ENCODE data around the gene LRP1B. TPM values are rescaled to one million over a fixed set of nuclear protein-coding genes. Genes with fewer than 3 reads are reported as not detected.

LRP1B gene
- total RNA-seq, 2 donors from 2014 or later: 0.52 to 3.0 TPM

- Histone ChIP-seq H3K4me1 (peaks cover 10% of the 10 kb centered on the region), H3K9me3 (no peaks in the 10 kb centered on the region), H3K27me3 (no peaks in the 10 kb centered on the region), H3K4me3 (no peak overlapping the region), H3K36me3 (replicated peaks in 1 of 2; ENCODE audit: insufficient read depth in 1 of 2, low read depth in 2 of 2) (no peaks in the 10 kb centered on the region), H3K27ac (no peak overlapping the region)
- no peak for DNase-seq
- no peak for ATAC-seq
- intact Hi-C loops (cut with DNase I): no loop called here
- TF ChIP-seq CTCF (IDR thresholded peaks at IDR 0.05) (no peak), POLR2A (IDR thresholded peaks at IDR 0.05) (no peak)
- 61 to 71% methylated on average over 1 of the region's 1 CpG for WGBS, 2 donors
These were observed 601.2 kb downstream of the LRP1B start for GRCh38 chr2:141529659-141530058.

- WGBS, 2 donors: 26 to 36% methylated on average over 5 of the region's 5 CpGs
- H3K9me3 ChIP-seq: no peaks in the 10 kb centered on the region
- H3K4me3 ChIP-seq: no peak overlapping the region
- DNase-seq: peak in 3 of 4 donors; percentile 9 to 51 (median 12)
- peaks cover 10% of the 10 kb centered on the region for H3K4me1 ChIP-seq
- TF ChIP-seq CTCF (IDR thresholded peaks at IDR 0.05) (no peak), POLR2A (IDR thresholded peaks at IDR 0.05) (no peak)
- H3K36me3 ChIP-seq (replicated peaks in 1 of 2; ENCODE audit: insufficient read depth in 1 of 2, low read depth in 2 of 2): no peaks in the 10 kb centered on the region
- H3K27me3 ChIP-seq: no peaks in the 10 kb centered on the region
- no peak for ATAC-seq
- no peak overlapping the region for H3K27ac ChIP-seq
- intact Hi-C loops (cut with DNase I): no loop called here
These were observed 601.8 kb downstream of the LRP1B start for GRCh38 chr2:141528990-141529389.

GRCh38 chr2:141526760-141527159 is 604.1 kb downstream of the LRP1B start:
- no peaks in the 10 kb centered on the region for H3K9me3 ChIP-seq
- TF ChIP-seq CTCF (IDR thresholded peaks at IDR 0.05) (no peak), POLR2A (IDR thresholded peaks at IDR 0.05) (no peak)
- peaks cover 10% of the 10 kb centered on the region for H3K4me1 ChIP-seq
- no peak overlapping the region for H3K27ac ChIP-seq
- 75 to 81% methylated on average over 2 of the region's 2 CpGs for WGBS, 2 donors
- no peak for DNase-seq
- no peak overlapping the region for H3K4me3 ChIP-seq
- ATAC-seq: no peak
- no peaks in the 10 kb centered on the region for H3K36me3 ChIP-seq (replicated peaks in 1 of 2; ENCODE audit: insufficient read depth in 1 of 2, low read depth in 2 of 2)
- no peaks in the 10 kb centered on the region for H3K27me3 ChIP-seq
- intact Hi-C loops (cut with DNase I): no loop called here

- TF ChIP-seq CTCF (IDR thresholded peaks at IDR 0.05) (no peak), POLR2A (IDR thresholded peaks at IDR 0.05) (no peak)
- no peak overlapping the region for H3K27ac ChIP-seq
- no peak for ATAC-seq
- H3K27me3 ChIP-seq: no peaks in the 10 kb centered on the region
- 55 to 58% methylated on average over 3 of the region's 3 CpGs for WGBS, 2 donors
- intact Hi-C loops (cut with DNase I): no loop called here
- no peak overlapping the region for H3K4me3 ChIP-seq
- H3K36me3 ChIP-seq (replicated peaks in 1 of 2; ENCODE audit: insufficient read depth in 1 of 2, low read depth in 2 of 2): no peaks in the 10 kb centered on the region
- no peaks in the 10 kb centered on the region for H3K9me3 ChIP-seq
- H3K4me1 ChIP-seq: peaks cover 9% of the 10 kb centered on the region
- DNase-seq: no peak
These were observed 606.0 kb downstream of the LRP1B start for GRCh38 chr2:141524777-141525176.

- TF ChIP-seq POLR2A (IDR thresholded peaks at IDR 0.05) (no peak), CTCF (IDR thresholded peaks at IDR 0.05) (no peak)
- intact Hi-C loops (cut with DNase I): no loop called here
- no peak overlapping the region for H3K27ac ChIP-seq
- no peaks in the 10 kb centered on the region for H3K4me1 ChIP-seq
- H3K9me3 ChIP-seq: no peaks in the 10 kb centered on the region
- no peak for ATAC-seq
- H3K36me3 ChIP-seq (replicated peaks in 1 of 2; ENCODE audit: insufficient read depth in 1 of 2, low read depth in 2 of 2): no peaks in the 10 kb centered on the region
- no peak overlapping the region for H3K4me3 ChIP-seq
- H3K27me3 ChIP-seq: no peaks in the 10 kb centered on the region
- no peak for DNase-seq
These were observed 607.6 kb downstream of the LRP1B start for GRCh38 chr2:141523199-141523598.
